Activated T-cell treated with anti-CD3 and anti-CD28 coated beads, Interleukin-2, amount 50 U/mL, for 72 hours (primary cell): Measurements from ENCODE around the gene MEIS2. TPM values are rescaled to one million over a fixed set of nuclear protein-coding genes. Genes with fewer than 3 reads are reported as not detected.

ENCODE experiments used
- ATAC-seq, 2 donors: fragments of 150-1000 bp; cut with Tn5 transposase; replicated peaks in 1 of 2; 2 replicates each; pipeline ENCODE4 v1.10.0; 2021; ENCODE audit warnings: moderate library complexity in 2 of 2, mild to moderate bottlenecking in 1 of 2
- DNase-seq, 2 donors: peaks; one replicate each; pipeline ENCODE4 v3.0.0; 2021 to 2022; ENCODE audit warnings: mixed read lengths in 1 of 2
- H3K27ac Mint-ChIP-seq: one replicate; pipeline ENCODE4 v1.8.0; 2022; ENCODE audit warnings: mild to moderate bottlenecking, moderate library complexity, mixed read lengths
- H3K27me3 Mint-ChIP-seq: one replicate; pipeline ENCODE4 v1.8.0; 2022; ENCODE audit warnings: low read depth, mixed read lengths
- H3K36me3 Mint-ChIP-seq, 2 donors: one replicate each; pipeline ENCODE4 v1.8.0; 2022; ENCODE audit warnings: mixed read lengths in 2 of 2, mild to moderate bottlenecking in 1 of 2; ENCODE audit not compliant: insufficient read depth in 2 of 2
- H3K4me1 Mint-ChIP-seq: one replicate; pipeline ENCODE4 v1.8.0; 2022; ENCODE audit warnings: low read depth, mixed read lengths
- H3K4me3 Mint-ChIP-seq, 2 donors: one replicate each; pipeline ENCODE4 v1.8.0; 2022; ENCODE audit warnings: mild to moderate bottlenecking in 2 of 2, mixed read lengths in 2 of 2, moderate library complexity in 2 of 2
- H3K9me3 Mint-ChIP-seq, 2 donors: one replicate each; pipeline ENCODE4 v1.8.0; 2022; ENCODE audit warnings: mixed read lengths in 2 of 2
- total RNA-seq, 2 donors: library from RNA; stranded (reverse); gene quantifications; one replicate each; pipeline ENCODE4 v1.2.3, GENCODE V29; 2022

The MEIS2 gene
- total RNA-seq, 2 donors from 2014 or later, result 0.19 TPM; not detected in 1

DNA sequence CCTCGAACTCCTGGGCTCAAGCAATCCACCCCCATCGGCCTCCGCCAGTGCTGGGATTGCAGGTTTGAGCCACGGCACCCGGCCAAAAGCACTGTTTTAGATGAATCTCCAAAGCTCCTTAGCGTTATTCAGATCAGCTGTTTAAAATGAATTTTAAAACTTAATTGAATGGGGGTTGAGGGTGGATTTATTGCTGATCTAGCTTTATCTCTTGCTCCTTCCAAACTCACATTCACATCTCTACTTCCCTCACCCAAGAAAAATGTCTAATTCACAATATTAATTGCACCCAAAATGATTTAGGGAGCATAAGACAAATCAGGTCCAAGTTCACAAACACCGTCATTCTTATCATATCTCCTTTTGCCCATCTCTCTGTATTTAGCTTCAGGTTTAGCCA lies 89.8 kb downstream of the MEIS2 start:
- H3K27me3 Mint-ChIP-seq, result no peaks in the 10 kb centered on the region
- H3K9me3 Mint-ChIP-seq, result peaks cover 2 to 5% of the 10 kb centered on the region in 2 donors
- no peaks in the 10 kb centered on the region for H3K36me3 Mint-ChIP-seq
- no peak overlapping the region for H3K4me3 Mint-ChIP-seq
- ATAC-seq, result no peak
- no peak overlapping the region for H3K27ac Mint-ChIP-seq
- no peak for DNase-seq
- no peaks in the 10 kb centered on the region for H3K4me1 Mint-ChIP-seq

DNA sequence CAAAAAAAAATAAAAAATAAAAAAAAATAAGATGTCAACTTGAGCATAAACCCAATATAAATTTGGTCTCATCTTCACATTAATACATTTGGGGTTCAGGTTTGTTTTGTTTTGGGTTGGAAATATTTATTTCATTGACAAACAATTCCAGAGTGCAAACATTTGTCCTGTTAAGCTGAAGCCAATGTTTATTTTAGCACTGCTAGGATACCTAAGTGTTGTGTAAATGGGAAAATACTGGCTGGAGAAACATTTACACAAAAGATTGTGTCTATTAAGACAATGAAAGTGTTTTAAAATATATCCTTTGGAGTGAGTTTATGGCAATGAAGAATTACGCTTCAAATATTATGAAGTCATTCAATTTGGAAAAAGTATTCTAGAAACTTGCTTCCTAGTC lies 91.1 kb downstream of the MEIS2 start:
- Mint-ChIP-seq H3K27me3 (no peaks in the 10 kb centered on the region), H3K4me3 (no peak overlapping the region), H3K27ac (no peak overlapping the region), H3K4me1 (no peaks in the 10 kb centered on the region), H3K36me3 (no peaks in the 10 kb centered on the region), H3K9me3 (peaks cover 2 to 7% of the 10 kb centered on the region in 2 donors)
- ATAC-seq, result no peak
- DNase-seq, result no peak

- H3K36me3 Mint-ChIP-seq, result no peaks in the 10 kb centered on the region
- peaks cover 2 to 4% of the 10 kb centered on the region in 2 donors for H3K9me3 Mint-ChIP-seq
- H3K4me1 Mint-ChIP-seq, result no peaks in the 10 kb centered on the region
- H3K27me3 Mint-ChIP-seq, result no peaks in the 10 kb centered on the region
- DNase-seq (no peak), ATAC-seq (no peak)
- H3K27ac Mint-ChIP-seq, result no peak overlapping the region
- H3K4me3 Mint-ChIP-seq, result no peak overlapping the region
These were observed 92.1 kb downstream of the MEIS2 start for GRCh38 chr15:37008205-37008604.

DNA sequence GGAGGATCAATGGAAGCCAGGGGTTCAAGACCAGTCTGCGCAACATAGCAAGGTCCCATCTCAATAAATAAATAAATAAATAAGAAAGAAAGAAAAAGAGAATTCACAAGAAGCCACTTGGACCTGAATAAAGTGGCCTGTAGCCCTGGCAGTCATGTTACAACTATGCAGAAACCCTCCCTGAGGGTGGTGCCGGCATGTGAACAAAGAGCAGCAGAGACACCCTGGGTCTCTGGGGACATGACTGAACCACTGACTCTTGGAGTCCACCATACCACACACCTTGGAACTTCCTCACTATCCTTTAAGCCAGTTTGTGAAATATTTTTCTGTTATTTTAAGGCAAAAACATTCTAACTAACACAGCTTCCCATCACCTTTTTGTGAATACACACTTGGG lies 93.0 kb downstream of the MEIS2 start:
- Mint-ChIP-seq H3K4me1 (no peaks in the 10 kb centered on the region), H3K9me3 (peaks cover 0 to 4% of the 10 kb centered on the region in 2 donors), H3K27ac (no peak overlapping the region), H3K27me3 (no peaks in the 10 kb centered on the region), H3K36me3 (no peaks in the 10 kb centered on the region), H3K4me3 (no peak overlapping the region)
- no peak for ATAC-seq
- no peak for DNase-seq

GRCh38 chr15:37004981-37005735 lies 95.2 kb downstream of the MEIS2 start:
- no peak for DNase-seq
- Mint-ChIP-seq H3K27ac (no peak overlapping the region), H3K36me3 (no peaks in the 10 kb centered on the region), H3K4me3 (no peak overlapping the region), H3K27me3 (no peaks in the 10 kb centered on the region), H3K4me1 (no peaks in the 10 kb centered on the region), H3K9me3 (peaks cover 1 to 2% of the 10 kb centered on the region in 2 donors)
- no peak for ATAC-seq

- DNase-seq (no peak), ATAC-seq (no peak)
- no peak overlapping the region for H3K4me3 Mint-ChIP-seq
- no peak overlapping the region for H3K27ac Mint-ChIP-seq
- H3K4me1 Mint-ChIP-seq, result no peaks in the 10 kb centered on the region
- no peaks in the 10 kb centered on the region for H3K36me3 Mint-ChIP-seq
- peaks cover 1 to 2% of the 10 kb centered on the region in 2 donors for H3K9me3 Mint-ChIP-seq
- no peaks in the 10 kb centered on the region for H3K27me3 Mint-ChIP-seq
These were observed 95.9 kb downstream of the MEIS2 start for GRCh38 chr15:37004373-37004869.

- Mint-ChIP-seq H3K27ac (no peak overlapping the region), H3K4me3 (no peak overlapping the region), H3K36me3 (no peaks in the 10 kb centered on the region), H3K4me1 (no peaks in the 10 kb centered on the region), H3K9me3 (peaks cover 3 to 4% of the 10 kb centered on the region in 2 donors), H3K27me3 (no peaks in the 10 kb centered on the region)
- ATAC-seq, result no peak
- no peak for DNase-seq
These were observed 98.2 kb downstream of the MEIS2 start for GRCh38 chr15:37002041-37002672.

- Mint-ChIP-seq H3K9me3 (peaks cover 3 to 4% of the 10 kb centered on the region in 2 donors), H3K27ac (no peak overlapping the region), H3K4me3 (no peak overlapping the region), H3K4me1 (no peaks in the 10 kb centered on the region), H3K36me3 (no peaks in the 10 kb centered on the region), H3K27me3 (no peaks in the 10 kb centered on the region)
- DNase-seq (no peak), ATAC-seq (no peak)
These were observed 98.9 kb downstream of the MEIS2 start for GRCh38 chr15:37001417-37001816.

GRCh38 chr15:36999778-37000177 lies 100.6 kb downstream of the MEIS2 start:
- H3K36me3 Mint-ChIP-seq, result no peaks in the 10 kb centered on the region
- DNase-seq (no peak), ATAC-seq (no peak)
- H3K27ac Mint-ChIP-seq, result no peak overlapping the region
- peaks cover 3 to 4% of the 10 kb centered on the region in 2 donors for H3K9me3 Mint-ChIP-seq
- no peaks in the 10 kb centered on the region for H3K27me3 Mint-ChIP-seq
- no peaks in the 10 kb centered on the region for H3K4me1 Mint-ChIP-seq
- no peak overlapping the region for H3K4me3 Mint-ChIP-seq

DNA sequence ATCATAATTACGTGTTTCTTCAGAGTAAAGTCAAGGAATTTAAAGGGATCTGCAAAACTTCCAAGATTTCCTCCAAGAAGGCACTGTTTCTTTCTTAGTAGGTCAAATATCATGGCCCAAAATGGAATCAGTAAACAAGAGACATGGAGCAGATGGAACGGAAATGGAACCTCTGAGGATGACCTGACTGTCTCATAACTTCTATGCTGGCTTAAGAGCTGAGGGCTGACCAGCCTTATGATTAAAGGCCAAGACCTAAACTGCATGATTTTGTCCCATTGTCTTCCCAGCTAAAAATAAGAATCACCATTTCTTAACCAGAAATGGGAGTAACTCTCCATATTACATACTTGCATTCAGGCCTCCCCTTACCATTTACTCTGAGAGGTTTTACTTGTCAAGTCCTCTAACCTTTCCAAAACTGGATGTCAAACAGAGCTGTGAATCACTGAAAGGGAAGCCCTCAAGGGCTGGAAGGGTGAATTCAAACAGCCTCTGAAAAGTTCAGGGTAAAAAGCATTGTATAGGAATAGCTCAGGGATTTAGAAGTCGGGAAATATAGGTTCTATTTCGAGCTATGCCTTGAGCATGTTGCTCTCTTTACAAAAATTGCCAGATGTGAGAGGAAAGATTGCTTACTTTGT lies 103.7 kb downstream of the MEIS2 start:
- no peak overlapping the region for H3K4me3 Mint-ChIP-seq
- no peaks in the 10 kb centered on the region for H3K4me1 Mint-ChIP-seq
- H3K9me3 Mint-ChIP-seq, result peaks cover 2 to 3% of the 10 kb centered on the region in 2 donors
- ATAC-seq (no peak), DNase-seq (no peak)
- no peak overlapping the region for H3K27ac Mint-ChIP-seq
- H3K27me3 Mint-ChIP-seq, result no peaks in the 10 kb centered on the region
- H3K36me3 Mint-ChIP-seq, result no peaks in the 10 kb centered on the region

DNA sequence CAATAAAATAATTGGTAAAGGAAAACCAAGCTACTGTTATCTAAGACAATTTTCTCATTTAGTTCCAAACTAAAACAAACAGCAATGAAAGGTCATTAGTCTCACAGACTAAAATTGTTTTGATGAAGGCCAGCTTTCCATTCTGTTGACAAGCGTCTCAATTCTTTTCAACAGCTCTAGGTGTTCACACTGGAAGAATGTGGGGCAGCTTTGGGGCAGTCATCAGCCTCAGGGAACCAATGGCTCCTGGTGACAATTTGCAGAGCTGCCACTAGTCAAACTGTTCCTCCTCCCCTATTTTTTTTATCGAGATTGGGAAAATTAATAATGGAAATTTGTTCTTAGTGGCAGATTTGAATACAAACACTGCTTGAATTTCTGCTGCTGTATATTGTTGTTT lies 104.2 kb downstream of the MEIS2 start:
- no peaks in the 10 kb centered on the region for H3K36me3 Mint-ChIP-seq

GRCh38 chr15:36994790-36995189 lies 105.6 kb downstream of the MEIS2 start:
- DNase-seq (no peak), ATAC-seq (no peak)
- Mint-ChIP-seq H3K27ac (no peak overlapping the region), H3K9me3 (peaks cover 1 to 2% of the 10 kb centered on the region in 2 donors), H3K4me3 (no peak overlapping the region), H3K27me3 (no peaks in the 10 kb centered on the region), H3K4me1 (no peaks in the 10 kb centered on the region), H3K36me3 (no peaks in the 10 kb centered on the region)

More for the DNA sequence above, 104.2 kb downstream of the MEIS2 start:
- Mint-ChIP-seq H3K4me3 (no peak overlapping the region), H3K27me3 (no peaks in the 10 kb centered on the region), H3K9me3 (peaks cover 2% of the 10 kb centered on the region in 2 donors), H3K27ac (no peak overlapping the region), H3K4me1 (no peaks in the 10 kb centered on the region)
- DNase-seq (no peak), ATAC-seq (no peak)

DNA sequence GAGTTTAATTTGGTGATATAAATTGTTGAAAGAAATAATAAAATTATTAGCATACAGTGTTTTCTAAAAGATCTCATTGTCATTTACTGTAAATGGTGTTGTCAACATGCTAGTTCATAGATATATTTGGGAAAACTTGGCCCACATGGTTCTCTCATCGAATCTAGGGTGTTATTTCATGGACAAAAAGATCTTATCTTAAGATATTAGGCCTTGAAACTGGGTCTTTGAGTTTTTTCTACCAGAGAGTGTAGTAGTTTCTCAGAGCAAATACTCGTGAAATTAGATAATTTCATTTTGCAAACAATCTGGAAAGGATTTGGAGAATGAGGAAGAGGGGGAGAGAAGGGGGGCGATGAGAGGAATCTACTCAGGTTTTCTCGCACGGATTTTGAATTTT lies 107.9 kb downstream of the MEIS2 start:
- ATAC-seq, result no peak
- Mint-ChIP-seq H3K4me3 (no peak overlapping the region), H3K36me3 (no peaks in the 10 kb centered on the region), H3K9me3 (no peaks in the 10 kb centered on the region), H3K4me1 (no peaks in the 10 kb centered on the region), H3K27me3 (no peaks in the 10 kb centered on the region), H3K27ac (no peak overlapping the region)
- DNase-seq, result no peak
